HCT116 (cell line): ENCODE measurements around the gene SMIM20. TPM values are rescaled to one million over a fixed set of nuclear protein-coding genes. Genes with fewer than 3 reads are reported as not detected.

Source experiments
- ATAC-seq: fragments of 200-7000 bp; cut with Tn5 transposase; 2 replicates; pipeline ENCODE4 v1.9.1; 2020; ENCODE audit warnings: mild to moderate bottlenecking, moderate library complexity
- BruUV-seq: library from RNA; stranded (reverse); fragments of 400-500 nt; replicated peaks from 2 replicates; lab custom pipeline; 2021; lab: Mats Ljungman, UMichigan
- CTCF ChIA-PET: fragments of 300-600 bp; sonication (Branson Sonifier 250); formaldehyde crosslinking; loops from one replicate; lab custom pipeline; 2021; ENCODE audit warnings: antibody characterized with exemption; lab: Charles Lee
- POLR2A ChIA-PET: fragments of 300-600, 350-600 bp; sonication (Branson Sonifier 250); formaldehyde crosslinking; loops from one replicate; lab custom pipeline; 2021; ENCODE audit warnings: antibody characterized with exemption; lab: Charles Lee
- RAD21 ChIA-PET, 2 experiments: fragments of 300-600 bp; sonication (Branson Sonifier 250); formaldehyde crosslinking; loops; one replicate each; lab custom pipeline; 2023; ENCODE audit warnings: low total read pairs in 2 of 2; ENCODE audit not compliant: uncharacterized antibody in 2 of 2, unreplicated experiment in 2 of 2, low non-redundant PET in 1 of 2; lab: Charles Lee
- DNase-seq: peaks from one replicate; pipeline ENCODE4 v3.0.0-alpha.2; 2010; ENCODE audit warnings: low read depth, low spot score
- H2AFZ ChIP-seq: fragments of 200-600 bp; shearing (Covaris generic), sonication (generic); 2 replicates; pipeline ENCODE4 v1.6.1; 2017; ENCODE audit warnings: low read depth, mixed run types, mixed read lengths, antibody characterized with exemption, low read length; ENCODE audit not compliant: poor library complexity, severe bottlenecking
- H3K27ac ChIP-seq: 2 replicates; pipeline ENCODE4 v1.5.1; 2012; ENCODE audit warnings: low read depth, low read length
- H3K27me3 ChIP-seq: fragments of 200-600 bp; sonication (generic); 2 replicates; pipeline ENCODE4 v1.6.1; 2016; ENCODE audit warnings: mixed run types, low read length, mixed read lengths; ENCODE audit not compliant: insufficient read depth
- H3K36me3 ChIP-seq, 2 experiments: fragments of 200-500 bp in 1 of 2; fragments of 200-600 bp in 1 of 2; sonication (Bioruptor generic) in 1 of 2; sonication (generic) in 1 of 2; 2 replicates each; pipeline versions ENCODE4 v1.5.1 to v1.6.1; 2014 to 2016; ENCODE audit warnings: low read length in 2 of 2, inconsistent platforms in 1 of 2, mixed read lengths in 1 of 2, mixed run types in 1 of 2; ENCODE audit not compliant: insufficient read depth in 2 of 2, control insufficient read depth in 1 of 2
- H3K4me1 ChIP-seq, 2 experiments: fragments of 200-600 bp in 1 of 2; sonication (generic) in 1 of 2; 2 replicates each; pipeline versions ENCODE4 v1.5.1 to v1.6.1; 2012 to 2017; ENCODE audit warnings: low read length in 2 of 2, inconsistent platforms in 1 of 2, mild to moderate bottlenecking in 1 of 2, mixed read lengths in 1 of 2, mixed run types in 1 of 2, moderate library complexity in 1 of 2; ENCODE audit not compliant: insufficient read depth in 2 of 2, control insufficient read depth in 1 of 2
- H3K4me2 ChIP-seq: fragments of 200-600 bp; sonication (generic); 2 replicates; pipeline ENCODE4 v1.6.1; 2017; ENCODE audit warnings: mixed run types, low read length, mixed read lengths
- H3K4me3 ChIP-seq, 2 experiments: fragments of 200-600 bp in 1 of 2; sonication (generic) in 1 of 2; replicated peaks in 1 of 2; 2 replicates each; pipeline ENCODE4 v1.5.1; 2011 to 2016; ENCODE audit warnings: low read length in 2 of 2, control low read depth in 1 of 2, low read depth in 1 of 2, mild to moderate bottlenecking in 1 of 2, mixed read lengths in 1 of 2, mixed run types in 1 of 2
- H3K79me2 ChIP-seq: fragments of 200-600 bp; sonication (generic); 2 replicates; pipeline ENCODE4 v1.6.1; 2017; ENCODE audit warnings: mild to moderate bottlenecking, mixed run types, low read length, moderate library complexity, mixed read lengths; ENCODE audit not compliant: insufficient read depth
- H3K9ac ChIP-seq: fragments of 200-600 bp; sonication (generic); 2 replicates; pipeline ENCODE4 v1.6.1; 2016; ENCODE audit warnings: low read length, mixed read lengths
- H3K9me2 ChIP-seq: fragments of 200-600 bp; sonication (generic), shearing (Covaris generic); 2 replicates; pipeline ENCODE4 v1.6.1; 2017; ENCODE audit warnings: mixed run types, mild to moderate bottlenecking, moderate library complexity; ENCODE audit not compliant: insufficient read depth
- H3K9me3 ChIP-seq, 2 experiments: fragments of 200-500 bp in 1 of 2; fragments of 200-600 bp in 1 of 2; sonication (Bioruptor generic) in 1 of 2; sonication (generic) in 1 of 2; 2 replicates each; pipeline ENCODE4 v1.6.1; 2014 to 2017; ENCODE audit warnings: low read length in 2 of 2, mixed read lengths in 2 of 2, inconsistent platforms in 1 of 2, low read depth in 1 of 2, mild to moderate bottlenecking in 1 of 2, mixed run types in 1 of 2, moderate library complexity in 1 of 2; ENCODE audit not compliant: control insufficient read depth in 1 of 2, insufficient read depth in 1 of 2
- H4K20me1 ChIP-seq: fragments of 200-600 bp; sonication (generic), shearing (Covaris generic); 2 replicates; pipeline ENCODE4 v1.6.1; 2017; ENCODE audit warnings: mixed run types, mild to moderate bottlenecking, moderate library complexity; ENCODE audit not compliant: insufficient read depth
- EZH2phosphoT487 ChIP-seq: fragments of 200-600 bp; IDR thresholded peaks from 2 replicates; pipeline ENCODE4 v1.6.1; 2018; ENCODE audit warnings: antibody characterized with exemption, borderline replicate concordance
- JUND ChIP-seq: IDR thresholded peaks from 2 replicates; pipeline ENCODE4 v1.6.1; 2012
- POLR2A ChIP-seq: IDR thresholded peaks from 2 replicates; pipeline ENCODE4 v1.7.0; 2011; ENCODE audit warnings: borderline replicate concordance; ENCODE audit not compliant: insufficient read depth, insufficient read length; ENCODE audit errors: extremely low read depth
- POLR2AphosphoS5 ChIP-seq: IDR thresholded peaks from 2 replicates; pipeline ENCODE4 v1.6.1; 2011; ENCODE audit warnings: mild to moderate bottlenecking, low read depth, low read length, moderate library complexity
- SIN3A ChIP-seq: IDR thresholded peaks from 2 replicates; pipeline ENCODE4 v1.6.1; 2012; ENCODE audit warnings: low read depth
- ZFX ChIP-seq: fragments of 450-650 bp; IDR thresholded peaks from 2 replicates; pipeline ENCODE4 v1.6.1; 2017
- ZNF274 ChIP-seq: fragments of 200-500 bp; sonication (Bioruptor generic); IDR thresholded peaks from 2 replicates; pipeline ENCODE4 v1.6.1; 2014; ENCODE audit warnings: mild to moderate bottlenecking, low read depth, low read length, inconsistent platforms
- intact Hi-C: fragments of 100-400 bp; cut with micrococcal nuclease; formaldehyde crosslinking; loops from 2 replicates; pipeline ENCODE4 v1.10.0; 2022
- total RNA-seq: library from RNA; stranded (reverse); gene quantifications from one replicate; pipeline ENCODE4 v1.2.1, GENCODE V29; 2021; ENCODE audit not compliant: unreplicated experiment

Gene SMIM20
- total RNA-seq, 1 experiment from 2014 or later: 36.9 TPM

GRCh38 chr4:25955705-25956104 lies 41.7 kb downstream of the SMIM20 start:
- Histone ChIP-seq H3K4me2 (no peak overlapping the region), H3K36me3 (no peaks in the 10 kb centered on the region), H3K9ac (no peak overlapping the region), H3K9me3 (no peaks in the 10 kb centered on the region), H3K9me2 (no peaks in the 10 kb centered on the region), H4K20me1 (no peaks in the 10 kb centered on the region), H3K79me2 (no peaks in the 10 kb centered on the region), H3K4me3 (no peak overlapping the region), H3K27ac (no peak overlapping the region), H3K4me1 (peaks cover 8 to 38% of the 10 kb centered on the region in 2 experiments), H3K27me3 (no peaks in the 10 kb centered on the region), H2AFZ (no peak overlapping the region)
- BruUV-seq: no TSS peak
- ChIA-PET POLR2A (no interaction called here), CTCF (no interaction called here), RAD21 (no interaction called here)
- TF ChIP-seq POLR2AphosphoS5: no peak
- no peak for TF ChIP-seq POLR2A
- TF ChIP-seq JUND: no peak
- TF ChIP-seq ZNF274: no peak
- intact Hi-C loops: no loop called here
- DNase-seq: no peak
- no peak for ATAC-seq

- H3K4me3 ChIP-seq: no peak overlapping the region
- no TSS peak for BruUV-seq
- no peaks in the 10 kb centered on the region for H3K27me3 ChIP-seq
- H3K4me1 ChIP-seq: peaks cover 8 to 33% of the 10 kb centered on the region in 2 experiments
- CTCF ChIA-PET: no interaction called here
- H3K36me3 ChIP-seq: no peaks in the 10 kb centered on the region
- no peaks in the 10 kb centered on the region for H3K79me2 ChIP-seq
- no peak for TF ChIP-seq SIN3A
- TF ChIP-seq EZH2phosphoT487: no peak
- TF ChIP-seq ZFX: no peak
- intact Hi-C loops: no loop called here
- no peak overlapping the region for H3K4me2 ChIP-seq
- DNase-seq (no peak), ATAC-seq (no peak)
- H3K9ac ChIP-seq: no peak overlapping the region
- H3K27ac ChIP-seq: no peak overlapping the region
- POLR2A ChIA-PET: no interaction called here
- no peak overlapping the region for H2AFZ ChIP-seq
- H4K20me1 ChIP-seq: no peaks in the 10 kb centered on the region
- RAD21 ChIA-PET: no interaction called here
- no peaks in the 10 kb centered on the region for H3K9me2 ChIP-seq
- no peaks in the 10 kb centered on the region for H3K9me3 ChIP-seq
Observed at GRCh38 chr4:25956260-25956659, 42.2 kb downstream of the SMIM20 start.
